ENCODE results near the gene CACNA1F.

GRCh38 chrX:49264460-49264859, 31.3 kb upstream of the CACNA1F start, which contains the start of gene FOXP3:
- no peak for TF ChIP-seq CTCF (conservative IDR thresholded peaks at IDR 0.05)
- no peak for TF ChIP-seq ZFX (IDR thresholded peaks at IDR 0.05)
